Measurements from ENCODE around the gene BBS2. TPM values are rescaled to one million over a fixed set of nuclear protein-coding genes. Genes with fewer than 3 reads are reported as not detected.

Gene BBS2
- total and polyA plus RNA-seq, 2 of the 13 experiments (the other 11 are each of a cell fraction or from before 2014, with no cell fraction given), result 59.7 to 68.3 TPM

- peak; percentile 82 for TF ChIP-seq ZNF414 (CRISPR knock-in tag; IDR thresholded peaks at IDR 0.05)
- TF ChIP-seq ZNF362 (CRISPR knock-in tag; IDR thresholded peaks at IDR 0.05; ENCODE audit: borderline replicate concordance), result no peak
- no peak for TF ChIP-seq JUNB (CRISPR knock-in tag; IDR thresholded peaks at IDR 0.05; ENCODE audit: borderline replicate concordance)
- no peak; the same call in 1 of the 2 replicates for TF ChIP-seq ZBED4 (CRISPR knock-in tag; IDR thresholded peaks at IDR 0.05; ENCODE audit: borderline replicate concordance)
- no peak for TF ChIP-seq ZNF335 (CRISPR knock-in tag; IDR thresholded peaks at IDR 0.05)
- TF ChIP-seq KIAA2018 (CRISPR knock-in tag; IDR thresholded peaks at IDR 0.05; ENCODE audit: borderline replicate concordance), result no peak
- no peak for TF ChIP-seq TCF7 (IDR thresholded peaks at IDR 0.05; ENCODE audit: low read depth)
- TF ChIP-seq PBX2 (CRISPR knock-in tag; IDR thresholded peaks at IDR 0.05), result no peak
- TF ChIP-seq SIN3B (IDR thresholded peaks at IDR 0.05; ENCODE audit: low read length), result no peak
- no peak for TF ChIP-seq NFE2L1 (CRISPR knock-in tag; IDR thresholded peaks at IDR 0.05; ENCODE audit: borderline replicate concordance)
- TF ChIP-seq ZSCAN12 (CRISPR knock-in tag; IDR thresholded peaks at IDR 0.05), result 0 out of 2 replicates have a peak, but pooled peaks have one; percentile 58
- TF ChIP-seq PHF20 (CRISPR knock-in tag; IDR thresholded peaks at IDR 0.05), result peak; percentile 81
- peak; percentile 66; the same call in 1 of the 2 replicates for TF ChIP-seq ERF (CRISPR knock-in tag; IDR thresholded peaks at IDR 0.05)
Measured at GRCh38 chr16:56450986-56451752, 68.7 kb downstream of the BBS2 start, which contains the start of the genes NUDT21 and OGFOD1 (continued).

Data from HepG2 (cell line).